GM19023 (cell line): ENCODE measurements around the gene HOPX.
"Not testable (repeated sequence)": the region's sequence is repeated elsewhere in the genome, so short reads cannot be mapped to it uniquely, and the experiment has no call there.

ENCODE experiments used
- ATAC-seq: cut with Tn5 transposase; IDR thresholded peaks from one replicate; pipeline ENCODE4 v1.9.1; 2021; ENCODE audit warnings: mild to moderate bottlenecking, moderate library complexity; ENCODE audit not compliant: unreplicated experiment

The HOPX gene

DNA sequence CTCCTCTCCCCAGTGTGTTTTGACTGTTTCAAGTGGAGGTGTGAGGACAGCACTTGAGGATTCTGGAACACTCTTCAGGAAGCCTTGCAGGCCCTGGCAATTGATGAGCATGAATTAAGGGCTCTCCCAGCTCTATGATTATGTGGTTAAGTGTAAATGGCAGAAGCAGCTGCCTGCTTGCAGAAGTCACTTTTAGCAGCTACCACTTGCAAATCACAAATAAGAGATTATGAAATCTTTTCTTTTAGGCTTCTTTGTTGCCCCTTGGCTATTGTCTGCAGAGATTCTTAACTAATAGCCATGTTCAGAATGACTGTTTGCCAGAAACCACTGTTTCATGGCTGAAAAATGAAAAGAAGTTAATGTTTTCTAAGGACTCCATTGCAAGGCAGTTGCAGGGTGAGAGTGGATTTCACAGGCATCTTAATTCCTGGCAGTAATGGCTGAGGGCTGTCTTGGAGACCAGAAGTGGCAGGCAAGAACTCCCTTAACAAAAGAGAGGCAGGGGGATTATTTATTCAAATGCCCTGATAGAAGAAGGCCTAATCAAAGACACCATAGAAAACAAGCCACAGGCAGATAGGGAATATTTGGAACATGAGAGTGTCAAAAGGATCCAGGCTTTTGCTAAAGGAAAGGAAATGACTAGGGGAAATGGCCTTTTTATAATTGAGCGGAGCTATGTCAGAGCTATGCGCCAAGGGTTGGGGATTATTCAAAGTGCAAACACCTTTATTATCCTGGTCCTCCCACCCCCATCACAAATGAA lies 8.3 kb upstream of the HOPX start:
- ATAC-seq = no peak

DNA sequence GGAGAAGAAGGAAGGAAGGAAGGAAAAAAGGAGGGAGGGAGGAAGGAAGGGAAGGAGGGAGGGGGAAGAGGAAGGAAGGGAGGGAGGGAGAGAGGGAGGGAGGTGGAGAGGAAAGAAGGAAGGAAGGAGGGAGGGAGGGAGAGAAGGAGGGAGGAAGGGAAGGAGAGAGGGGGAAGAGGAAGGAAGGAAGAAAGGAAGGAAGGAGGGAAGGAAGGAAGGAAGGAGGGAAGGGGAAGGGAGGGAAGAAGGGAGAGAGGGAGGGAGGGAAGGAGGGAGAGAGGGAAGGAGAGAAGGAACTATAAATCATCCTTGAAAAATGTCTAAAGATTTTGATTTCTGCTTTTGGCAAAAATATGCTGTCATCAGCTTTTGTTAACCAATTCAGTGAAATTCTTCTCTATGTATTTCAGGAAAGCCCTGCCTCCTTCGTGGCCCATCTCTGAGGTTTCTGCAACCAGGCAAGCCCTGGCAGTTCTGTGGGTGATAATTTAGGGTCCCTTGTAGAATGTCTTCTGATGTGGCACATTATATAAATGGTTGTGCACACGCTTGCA lies 7.1 kb upstream of the HOPX start:
- ATAC-seq = no peak

DNA sequence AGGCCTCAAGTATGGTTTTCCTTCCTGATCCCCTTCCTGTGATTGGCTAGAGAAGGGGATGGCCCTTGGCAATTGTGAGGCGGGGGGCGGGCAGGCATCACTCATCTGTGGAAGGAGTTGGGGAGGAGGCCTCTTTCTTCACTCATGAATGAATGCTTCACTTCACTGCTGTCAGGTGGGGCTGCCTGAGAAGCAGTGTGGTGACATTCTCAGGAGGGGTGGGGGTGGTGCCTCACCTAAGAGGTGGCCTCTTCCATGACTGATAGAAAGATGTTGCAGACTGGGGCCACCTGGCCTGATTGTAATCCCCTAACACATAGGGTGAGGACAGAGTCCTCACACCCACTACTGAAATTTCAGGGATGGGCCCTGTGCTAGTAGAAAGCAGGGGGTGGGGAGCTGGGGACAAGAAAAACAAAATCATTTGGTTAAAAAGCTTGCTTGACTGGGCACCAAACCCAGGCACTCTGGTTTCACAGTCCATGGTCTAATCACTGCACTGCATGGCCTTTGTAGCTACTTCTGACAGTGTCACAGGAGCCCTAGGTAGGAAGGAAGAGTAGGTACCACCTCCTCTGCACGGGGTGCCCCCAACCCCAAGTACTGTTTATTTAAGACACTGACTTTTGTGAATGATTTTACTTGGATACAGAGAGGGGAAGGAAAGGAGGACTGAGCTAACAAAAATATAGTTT lies 5.6 kb upstream of the HOPX start:
- ATAC-seq = no peak

DNA sequence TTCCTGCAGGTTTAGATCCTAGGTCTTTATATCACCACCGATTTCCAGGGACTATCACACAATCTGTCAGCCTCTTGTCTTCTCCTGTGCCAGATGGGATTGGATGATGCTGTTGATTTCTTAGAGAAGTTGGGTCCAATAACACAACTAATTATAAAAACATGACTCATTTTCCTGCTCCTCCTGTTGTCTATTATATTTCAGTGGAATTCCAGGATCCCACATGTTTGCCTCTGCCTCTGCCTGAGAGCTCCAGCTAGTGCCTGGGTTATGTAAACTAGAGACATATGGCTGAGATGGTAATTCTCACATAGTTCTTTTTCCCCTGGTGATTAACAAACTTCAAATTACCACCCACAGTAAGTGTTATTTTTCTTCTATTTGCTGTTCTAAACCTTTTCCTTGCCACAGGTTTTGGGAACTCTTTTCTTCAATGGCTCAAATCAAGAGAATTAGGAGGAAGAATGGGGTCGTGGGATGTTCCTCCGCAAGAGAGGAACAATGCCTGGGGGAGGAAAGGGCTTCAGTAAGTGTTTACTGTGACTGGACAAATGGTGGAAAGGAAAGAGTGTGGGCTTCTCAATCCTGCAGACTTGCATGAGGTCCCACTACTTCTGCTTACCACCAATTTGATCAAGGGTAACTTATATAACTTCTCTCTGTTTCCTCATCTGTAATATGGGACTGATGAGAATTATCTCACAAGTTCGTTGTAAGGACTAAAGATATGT lies 3.4 kb upstream of the HOPX start:
- ATAC-seq = no peak

DNA sequence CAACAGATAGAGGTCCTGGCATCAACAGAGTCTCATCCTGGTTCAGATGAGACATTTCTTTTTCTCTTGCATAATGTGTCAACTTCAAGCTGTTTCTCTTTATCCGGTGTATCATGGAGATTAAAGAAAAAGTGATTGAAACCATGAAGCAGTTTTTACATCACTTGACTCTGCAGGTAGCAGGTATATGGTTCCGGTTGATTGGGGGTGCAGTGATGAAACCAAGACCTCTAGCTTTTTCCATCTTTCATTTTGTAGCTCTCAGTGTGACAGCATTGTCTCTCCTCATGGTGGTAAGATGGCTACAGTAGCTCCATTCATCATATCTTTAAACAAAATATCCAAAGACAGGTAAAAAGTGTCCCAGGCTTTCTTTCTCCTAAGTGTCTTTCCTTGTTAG lies 2.4 kb upstream of the HOPX start:
- ATAC-seq = no peak

DNA sequence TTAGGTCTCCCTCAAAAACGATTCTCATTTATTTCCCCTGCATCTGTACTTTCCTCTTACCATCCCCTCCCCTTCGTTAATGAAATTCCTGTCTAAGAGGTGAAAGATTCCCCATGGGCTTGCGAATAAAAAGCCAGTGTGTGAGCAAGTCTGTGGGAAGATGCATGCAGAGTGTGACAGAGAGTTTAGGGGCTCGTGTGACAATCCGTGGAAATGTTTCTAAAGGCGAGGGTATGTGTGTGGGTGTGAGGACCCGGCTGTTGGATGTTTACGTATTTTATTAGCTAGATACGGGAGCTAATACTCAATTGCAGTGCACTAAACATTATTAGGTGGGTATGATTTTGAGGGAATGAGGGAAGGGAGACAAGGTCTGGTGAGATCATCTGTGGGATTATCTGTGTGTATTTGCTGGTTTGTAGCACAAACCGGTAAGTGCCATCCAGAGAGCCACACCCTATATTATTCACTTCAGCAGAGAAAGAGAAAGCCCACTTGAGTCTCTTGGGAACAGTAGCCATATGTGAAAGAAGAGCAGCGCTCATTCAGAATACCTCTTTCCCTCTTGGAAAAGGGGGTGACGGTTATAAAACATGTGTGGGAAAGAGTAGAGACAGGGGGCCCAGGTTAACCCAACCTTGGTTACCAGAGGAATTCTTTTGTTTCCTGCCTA lies 893 bp upstream of the HOPX start:
- no peak for ATAC-seq

DNA sequence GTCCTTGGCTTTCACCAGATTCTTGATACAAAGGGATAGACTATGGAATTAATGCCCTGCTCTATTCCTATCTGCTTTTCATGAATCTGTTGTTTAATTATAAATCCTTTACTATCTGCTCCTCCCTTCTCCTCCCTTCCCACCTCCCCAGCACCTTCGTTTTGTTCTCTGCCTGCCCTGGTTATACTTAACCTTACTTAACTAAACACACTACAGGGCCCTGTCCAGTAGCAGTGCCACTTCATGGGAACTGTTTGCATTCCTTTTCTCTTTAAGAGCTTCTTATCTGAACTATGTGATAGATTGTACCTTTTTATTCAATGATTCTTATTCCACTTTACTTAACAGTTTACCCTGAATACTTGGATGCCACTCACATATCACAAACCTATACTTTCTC lies 830 bp downstream of the HOPX start:
- ATAC-seq = no peak

DNA sequence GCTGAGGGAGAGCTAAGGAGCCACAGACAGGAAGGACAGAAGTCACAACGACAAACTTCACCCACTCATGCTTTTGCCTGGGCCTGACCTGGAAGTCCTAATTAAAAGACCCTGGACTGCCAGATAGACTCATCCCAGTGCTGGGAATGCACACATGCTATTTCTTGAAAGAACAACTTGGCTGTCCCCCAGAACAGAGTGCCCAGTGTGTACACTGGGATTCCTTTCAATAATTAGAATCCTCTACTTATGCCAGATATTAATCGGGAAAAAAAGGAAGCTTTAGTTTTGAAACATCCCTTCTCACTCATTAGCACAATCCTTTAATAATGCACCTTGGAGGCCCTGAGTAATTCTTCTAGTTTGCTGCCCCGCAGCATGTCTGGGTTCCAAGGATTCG lies 3.4 kb downstream of the HOPX start:
- ATAC-seq = no peak

DNA sequence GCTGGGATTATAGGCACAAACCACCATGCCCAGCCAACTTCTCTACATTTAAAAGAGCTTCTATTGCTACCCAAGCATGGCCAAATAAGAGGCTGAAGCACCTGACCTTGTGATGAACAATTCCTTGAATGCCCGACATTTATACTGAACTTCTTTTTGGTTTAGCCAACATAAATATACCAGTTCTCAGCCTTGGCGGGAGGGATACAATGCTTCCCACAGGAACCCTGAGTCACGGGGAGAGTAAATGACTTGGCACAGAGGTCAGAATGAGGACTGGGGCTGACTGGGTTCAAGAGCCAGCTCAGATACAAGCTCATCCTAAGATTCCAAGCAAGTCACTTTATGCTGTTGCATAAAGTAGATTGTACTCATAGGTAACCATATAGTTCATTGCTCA lies 6.1 kb downstream of the HOPX start:
- no peak for ATAC-seq

DNA sequence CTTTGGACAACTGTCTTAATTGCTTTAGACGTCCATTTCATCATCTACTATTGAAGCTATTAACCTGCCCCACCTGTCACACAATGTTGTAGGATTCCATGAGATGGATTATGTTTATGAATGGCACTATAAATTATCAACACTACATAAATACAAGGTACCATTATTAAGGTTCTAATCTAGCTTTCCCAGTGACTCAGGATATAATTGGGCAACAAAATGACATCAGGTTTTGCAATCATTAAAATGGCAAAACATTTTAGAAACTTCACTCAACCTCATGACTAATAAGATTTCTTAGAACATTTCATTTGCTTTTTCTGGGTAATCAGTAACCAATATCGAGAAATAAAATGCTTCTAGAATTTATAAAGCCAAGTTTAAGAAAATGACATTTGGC lies 9.2 kb downstream of the HOPX start:
- ATAC-seq = no peak

DNA sequence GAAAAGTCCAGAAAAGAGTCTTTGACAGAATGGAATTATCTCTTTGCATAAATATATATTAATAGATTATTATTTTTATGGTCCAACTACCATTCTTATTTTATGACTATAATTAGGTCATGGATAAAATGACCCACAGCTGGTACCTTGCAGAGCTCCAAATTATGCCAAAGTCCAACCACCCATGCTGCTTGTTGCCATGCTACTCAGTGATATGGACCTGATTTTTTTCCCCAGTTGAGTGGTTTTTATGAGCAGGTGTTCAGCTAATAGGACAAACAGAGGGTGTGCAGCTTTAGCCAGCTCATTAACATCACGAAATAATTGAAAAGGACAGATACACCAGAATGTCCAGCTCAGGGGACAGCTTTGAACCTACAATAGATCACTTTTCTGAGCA lies 9.7 kb downstream of the HOPX start:
- no peak for ATAC-seq

DNA sequence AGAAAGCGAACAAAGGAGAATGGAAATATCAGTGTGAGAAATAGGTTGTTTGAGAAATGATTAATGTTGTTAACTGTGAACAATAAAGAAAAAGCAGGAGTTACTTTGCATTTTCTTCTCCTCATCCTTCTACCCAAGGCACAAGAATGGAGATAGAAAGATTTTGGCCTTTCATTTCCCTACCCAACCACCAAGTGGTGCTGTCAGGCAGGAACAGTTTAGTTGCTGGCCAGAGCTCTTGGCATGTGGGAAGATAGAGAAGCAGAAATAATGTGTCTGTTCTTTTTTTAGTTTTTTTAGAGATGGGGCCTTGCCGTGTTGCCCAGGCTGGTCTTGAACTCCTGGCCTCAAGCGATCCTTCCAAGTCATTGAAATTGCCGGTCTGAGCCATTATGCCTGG lies 12.8 kb downstream of the HOPX start:
- ATAC-seq = no peak

DNA sequence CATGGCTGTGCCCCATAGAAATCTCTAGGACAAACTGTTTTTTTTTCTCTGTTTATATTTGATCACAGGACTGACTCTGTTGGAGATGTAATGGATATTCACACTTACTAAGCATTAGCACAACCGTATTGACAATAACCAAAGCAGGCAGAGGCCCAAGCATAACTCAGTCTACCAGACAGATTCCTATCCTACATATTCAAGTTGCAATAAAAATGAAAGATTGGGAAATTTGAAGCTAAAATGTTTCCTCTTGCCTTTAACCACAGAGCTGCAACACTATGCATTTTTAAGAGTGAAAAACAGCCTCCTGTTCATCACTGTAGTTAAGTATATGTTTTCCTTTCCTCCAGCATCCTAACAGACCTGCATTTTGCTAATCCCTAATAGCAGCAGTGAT lies 13.7 kb downstream of the HOPX start:
- ATAC-seq = not testable (repeated sequence)

DNA sequence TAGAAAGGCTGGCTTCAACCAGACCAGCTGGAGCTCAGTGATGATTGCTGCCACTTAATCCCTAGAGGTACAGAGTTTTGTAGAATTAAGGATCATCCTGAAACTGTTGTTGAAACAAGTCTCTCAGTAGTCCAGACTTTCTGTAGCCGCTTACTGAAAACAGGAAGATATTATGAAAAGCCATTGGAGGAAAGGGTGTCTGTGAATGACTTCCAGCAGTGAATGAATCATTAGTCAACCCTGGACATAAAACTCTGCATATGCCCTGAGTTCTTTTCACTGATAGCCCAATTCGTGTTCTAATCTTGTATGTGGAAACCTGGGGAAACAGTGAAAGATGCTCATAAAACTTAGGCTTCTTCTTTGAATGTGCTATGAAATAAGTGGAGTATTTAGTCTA lies 14.8 kb downstream of the HOPX start:
- no peak for ATAC-seq

DNA sequence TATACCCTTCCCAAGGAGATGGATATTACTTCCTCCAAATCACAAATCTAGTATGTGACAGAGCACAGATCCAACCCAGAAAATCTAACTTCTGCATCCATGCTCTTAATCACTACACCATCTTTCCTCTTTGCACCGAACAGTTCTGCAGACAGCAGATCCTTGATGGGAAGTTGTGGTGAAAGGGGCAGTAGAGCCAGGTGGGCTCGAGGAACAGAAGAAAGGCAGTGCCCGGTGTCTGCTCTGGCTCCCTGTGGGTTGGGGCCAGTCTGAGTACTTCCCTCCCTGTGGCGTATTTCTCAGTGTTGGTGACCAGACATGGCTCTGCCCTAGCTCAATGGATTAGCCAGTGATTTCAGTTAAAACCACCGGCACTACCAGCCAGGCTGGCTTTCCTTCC lies 15.3 kb downstream of the HOPX start:
- ATAC-seq = no peak

DNA sequence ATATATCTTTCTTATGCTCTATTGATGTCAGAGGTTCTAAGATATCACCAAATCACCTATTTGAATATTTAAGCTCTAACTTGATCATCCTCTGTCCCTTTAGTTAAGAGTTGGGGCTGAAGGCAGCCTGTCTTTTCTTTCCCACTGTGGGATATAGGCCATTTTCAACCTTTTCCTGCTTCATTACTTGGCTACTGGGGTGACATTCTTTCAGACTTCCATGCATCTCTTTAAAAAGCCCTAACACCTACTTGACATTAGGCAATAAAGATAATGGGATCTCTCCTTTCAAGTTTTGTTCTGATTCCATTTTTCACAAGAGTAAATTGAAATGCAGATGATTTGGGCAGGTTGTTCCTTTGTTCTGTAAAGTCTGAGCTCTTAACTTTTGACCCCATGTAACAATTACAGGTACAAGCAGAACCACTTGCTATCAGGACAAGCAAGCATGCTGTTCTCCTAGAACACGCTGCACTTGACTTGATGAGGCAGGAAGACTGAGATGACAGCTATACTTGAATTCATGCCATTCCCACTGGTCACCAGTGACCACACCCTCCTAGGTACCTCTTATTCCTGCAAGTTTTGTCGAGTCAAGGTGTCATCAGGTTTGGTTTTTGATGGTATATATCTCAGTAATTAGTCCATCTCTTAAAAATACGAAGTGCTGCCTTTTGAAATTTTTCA lies 18.2 kb downstream of the HOPX start:
- no peak for ATAC-seq

DNA sequence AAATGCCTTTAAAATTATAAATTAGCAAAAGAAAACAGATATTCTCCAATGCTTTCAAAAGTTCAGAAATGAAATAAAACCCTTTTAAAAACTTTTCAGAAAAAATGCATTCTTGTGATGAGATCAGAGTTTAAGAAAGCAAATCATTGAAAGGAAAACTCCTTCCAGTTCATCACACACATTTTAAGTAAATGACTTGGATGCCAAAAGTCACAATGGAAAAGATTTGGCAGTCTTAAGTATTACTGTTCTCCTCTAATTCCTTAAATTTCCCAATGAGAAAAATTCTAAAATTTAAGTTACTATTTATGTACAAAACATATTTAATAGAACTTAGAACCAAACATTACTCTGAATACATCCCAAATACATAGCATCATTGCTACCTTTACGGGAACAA lies 21.1 kb downstream of the HOPX start:
- no peak for ATAC-seq

DNA sequence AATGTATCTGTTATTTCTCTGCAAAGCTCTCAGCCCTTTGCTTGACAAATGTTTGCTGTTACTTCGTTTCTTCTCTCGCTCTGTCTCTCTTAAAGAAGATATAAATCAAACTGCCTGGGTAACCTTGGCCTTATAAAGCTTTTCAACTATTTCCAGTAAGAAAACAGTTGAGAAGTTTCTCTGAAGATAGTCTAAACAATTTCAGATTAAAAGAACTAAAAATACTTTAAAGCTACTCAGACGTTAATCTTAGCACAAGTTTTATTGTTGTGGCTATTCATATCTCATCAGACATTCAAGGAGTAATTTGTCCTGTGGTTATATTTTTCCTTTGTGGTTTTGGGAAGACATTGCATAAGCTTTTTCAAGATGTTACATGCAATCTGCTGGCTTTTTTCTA lies 22.6 kb downstream of the HOPX start:
- no peak for ATAC-seq

DNA sequence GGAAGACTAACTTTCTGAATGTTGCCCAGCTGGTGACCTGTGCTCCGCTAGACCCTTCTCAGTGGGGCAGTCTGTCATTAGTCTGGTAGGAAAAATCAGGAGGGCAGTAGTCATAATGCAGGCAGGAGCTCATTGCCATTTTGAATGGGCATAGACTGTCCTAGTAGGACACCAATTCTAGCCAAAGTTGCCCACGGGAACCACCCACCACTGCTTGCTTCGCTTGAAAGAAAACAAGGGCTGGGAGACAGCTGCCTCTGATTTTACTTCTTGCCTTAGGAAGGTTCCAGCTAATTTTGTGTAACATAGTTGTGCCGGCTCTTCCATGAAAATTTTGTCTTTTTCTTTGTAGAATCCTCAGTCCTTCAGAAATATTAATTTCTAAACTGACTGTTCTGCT lies 23.3 kb downstream of the HOPX start:
- no peak for ATAC-seq

DNA sequence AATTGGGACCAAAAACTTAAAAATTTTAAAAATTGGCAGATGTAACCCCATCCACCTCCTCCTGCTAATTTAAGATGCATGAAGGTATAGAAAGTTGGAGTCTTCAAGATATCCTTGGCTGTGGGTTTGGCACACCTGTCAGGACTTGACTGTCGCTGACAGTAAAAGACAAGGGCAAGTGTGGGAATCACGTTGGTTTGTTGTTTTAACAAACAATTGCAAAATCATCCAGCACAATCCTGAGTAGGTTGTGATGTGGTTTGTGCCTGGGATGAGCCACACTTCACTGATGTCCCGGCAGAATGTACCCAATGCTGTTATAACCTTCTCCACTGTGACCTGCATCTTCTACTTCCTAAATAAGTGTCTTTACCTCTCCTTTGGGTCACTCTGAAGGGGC lies 24.0 kb downstream of the HOPX start:
- no peak for ATAC-seq

DNA sequence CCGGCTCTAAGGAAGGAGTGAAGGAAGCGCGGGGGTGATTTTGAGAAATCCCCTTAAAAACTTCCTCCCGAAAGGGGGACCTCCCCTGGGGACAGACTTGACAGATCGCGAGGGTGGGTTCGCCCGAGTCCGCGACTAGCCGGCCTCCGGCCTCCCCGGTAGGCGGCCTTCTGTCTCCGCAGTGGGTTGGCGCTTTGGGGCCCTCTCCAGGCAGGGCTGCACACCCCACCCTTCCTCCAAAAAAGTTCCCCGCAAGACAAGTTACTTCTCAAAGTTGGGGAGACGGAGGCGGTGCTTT lies 24.8 kb downstream of the HOPX start:
- peak; percentile 40 for ATAC-seq
